Measurements from ENCODE around the gene KCNG1. TPM values are rescaled to one million over a fixed set of nuclear protein-coding genes. Genes with fewer than 3 reads are reported as not detected.

The KCNG1 gene
- total RNA-seq, 1 donor from 2014 or later: 7.8 TPM

GRCh38 chr20:50959543-50960126 lies 63.3 kb downstream of the KCNG1 start:
- Mint-ChIP-seq H3K27ac (peak overlapping the region; percentile 100), H3K4me1 (ENCODE audit: low read depth) (peaks cover 26% of the 10 kb centered on the region), H3K27me3 (peaks cover under 1% of the 10 kb centered on the region), H3K9me3 (ENCODE audit: low read depth) (peaks cover 3% of the 10 kb centered on the region), H3K36me3 (ENCODE audit: insufficient read depth) (peaks cover 8% of the 10 kb centered on the region), H3K4me3 (ENCODE audit: low read depth) (peak overlapping the region; percentile 99)
- DNase-seq (ENCODE audit: low spot score, unreplicated experiment): no peak
- TF ChIP-seq CTCF (IDR thresholded peaks at IDR 0.05; ENCODE audit: unreplicated experiment): no peak

- no peaks in the 10 kb centered on the region for H3K27me3 Mint-ChIP-seq
- peak within 1 kb of the TSS; percentile 100 for H3K27ac Mint-ChIP-seq
- H3K9me3 Mint-ChIP-seq (ENCODE audit: low read depth): peaks cover 3% of the 10 kb centered on the region
- DNase-seq (ENCODE audit: low spot score, unreplicated experiment): peak; percentile 45
- H3K36me3 Mint-ChIP-seq (ENCODE audit: insufficient read depth): peaks cover 8% of the 10 kb centered on the region
- peak within 1 kb of the TSS; percentile 99 for H3K4me3 Mint-ChIP-seq (ENCODE audit: low read depth)
- H3K4me1 Mint-ChIP-seq (ENCODE audit: low read depth): peaks cover 26% of the 10 kb centered on the region
- TF ChIP-seq CTCF (IDR thresholded peaks at IDR 0.05; ENCODE audit: unreplicated experiment): no peak
Observed at GRCh38 chr20:50958615-50959542, 64.0 kb downstream of the KCNG1 start, which contains the start of gene MOCS3. Gene MOCS3 (plus strand): TSS chr20:50958818. CDS start chr20:50958843, 25 bp downstream.

GRCh38 chr20:50957798-50958614 lies 64.9 kb downstream of the KCNG1 start, which contains the start of gene DPM1:
Gene DPM1 (minus strand): TSS chr20:50958532. CDS start chr20:50958523, 9 bp downstream.
- Mint-ChIP-seq H3K27ac (peak within 1 kb of the TSS; percentile 100), H3K4me1 (ENCODE audit: low read depth) (peaks cover 26% of the 10 kb centered on the region), H3K36me3 (ENCODE audit: insufficient read depth) (peaks cover 10% of the 10 kb centered on the region), H3K4me3 (ENCODE audit: low read depth) (peak within 1 kb of the TSS; percentile 99), H3K9me3 (ENCODE audit: low read depth) (peaks cover 3% of the 10 kb centered on the region), H3K27me3 (no peaks in the 10 kb centered on the region)
- no peak for TF ChIP-seq CTCF (IDR thresholded peaks at IDR 0.05; ENCODE audit: unreplicated experiment)
- peak; percentile 70 for DNase-seq (ENCODE audit: low spot score, unreplicated experiment)

GRCh38 chr20:50957276-50957675 lies 65.6 kb downstream of the KCNG1 start:
- DNase-seq (ENCODE audit: low spot score, unreplicated experiment): no peak
- peaks cover 26% of the 10 kb centered on the region for H3K4me1 Mint-ChIP-seq (ENCODE audit: low read depth)
- H3K9me3 Mint-ChIP-seq (ENCODE audit: low read depth): peaks cover 3% of the 10 kb centered on the region
- H3K4me3 Mint-ChIP-seq (ENCODE audit: low read depth): peak overlapping the region; percentile 99
- peaks cover 9% of the 10 kb centered on the region for H3K36me3 Mint-ChIP-seq (ENCODE audit: insufficient read depth)
- peak overlapping the region; percentile 100 for H3K27ac Mint-ChIP-seq
- no peaks in the 10 kb centered on the region for H3K27me3 Mint-ChIP-seq
- no peak for TF ChIP-seq CTCF (IDR thresholded peaks at IDR 0.05; ENCODE audit: unreplicated experiment)

GRCh38 chr20:50953821-50954220 lies 69.1 kb downstream of the KCNG1 start:
- Mint-ChIP-seq H3K4me1 (ENCODE audit: low read depth) (peaks cover 14% of the 10 kb centered on the region), H3K27me3 (no peaks in the 10 kb centered on the region)
- no peak for TF ChIP-seq CTCF (IDR thresholded peaks at IDR 0.05; ENCODE audit: unreplicated experiment)

More at GRCh38 chr20:50953821-50954220, 69.1 kb downstream of the KCNG1 start:
- Mint-ChIP-seq H3K27ac (no peak overlapping the region), H3K9me3 (ENCODE audit: low read depth) (no peaks in the 10 kb centered on the region), H3K36me3 (ENCODE audit: insufficient read depth) (peaks cover 11% of the 10 kb centered on the region), H3K4me3 (ENCODE audit: low read depth) (no peak overlapping the region)
- no peak for DNase-seq (ENCODE audit: low spot score, unreplicated experiment)

All from progenitor cell of endocrine pancreas (in vitro differentiated cells).